GM18517 (cell line): Measurements from ENCODE around the gene ATP8A2.

ENCODE experiments used
- ATAC-seq: cut with Tn5 transposase; IDR thresholded peaks from one replicate; pipeline ENCODE4 v1.9.1; 2021; ENCODE audit warnings: mild to moderate bottlenecking, moderate library complexity; ENCODE audit not compliant: unreplicated experiment

Gene ATP8A2

GRCh38 chr13:25608181-25608580 is 236.4 kb downstream of the ATP8A2 start:
- no peak for ATAC-seq

GRCh38 chr13:25616674-25617073 is 244.9 kb downstream of the ATP8A2 start:
- ATAC-seq = no peak

DNA sequence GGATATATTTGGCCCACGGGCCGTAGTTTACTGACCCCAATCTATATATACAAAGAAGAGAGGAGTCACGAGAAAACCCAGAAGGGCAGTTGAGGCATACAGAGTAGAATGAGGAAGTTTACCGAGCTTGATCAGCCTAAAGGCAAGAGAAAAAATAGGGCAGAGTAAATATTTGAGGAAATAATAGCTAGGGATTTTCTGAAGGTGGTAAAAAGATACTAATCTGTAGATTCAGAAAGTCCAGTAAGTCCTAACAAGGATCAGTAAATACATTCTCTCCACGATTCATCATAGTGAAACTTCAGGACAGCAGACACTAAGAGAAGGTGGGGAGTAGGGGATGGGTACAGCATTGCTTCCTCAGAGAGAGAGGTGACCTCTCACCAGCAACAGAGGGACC is 248.1 kb downstream of the ATP8A2 start:
- no peak for ATAC-seq

DNA sequence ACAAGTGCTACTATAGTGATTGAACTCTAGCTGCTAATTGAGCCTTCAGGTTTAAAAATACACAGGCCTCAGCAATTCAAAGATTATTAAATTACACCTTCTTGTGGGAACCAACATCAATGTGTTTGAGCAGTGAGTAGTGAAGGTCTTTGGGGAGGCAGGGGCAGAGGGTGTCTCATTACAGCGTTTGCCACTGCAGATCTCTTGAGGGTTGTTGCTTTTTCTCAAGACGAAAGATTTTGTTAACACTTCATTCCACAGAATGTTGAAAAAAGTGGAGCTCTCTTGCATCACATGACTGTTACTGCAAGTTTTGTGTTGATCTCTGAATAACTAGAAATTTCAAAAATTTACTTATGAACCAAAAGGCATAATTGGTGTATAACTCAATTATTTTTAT is 253.6 kb downstream of the ATP8A2 start:
- ATAC-seq = no peak

DNA sequence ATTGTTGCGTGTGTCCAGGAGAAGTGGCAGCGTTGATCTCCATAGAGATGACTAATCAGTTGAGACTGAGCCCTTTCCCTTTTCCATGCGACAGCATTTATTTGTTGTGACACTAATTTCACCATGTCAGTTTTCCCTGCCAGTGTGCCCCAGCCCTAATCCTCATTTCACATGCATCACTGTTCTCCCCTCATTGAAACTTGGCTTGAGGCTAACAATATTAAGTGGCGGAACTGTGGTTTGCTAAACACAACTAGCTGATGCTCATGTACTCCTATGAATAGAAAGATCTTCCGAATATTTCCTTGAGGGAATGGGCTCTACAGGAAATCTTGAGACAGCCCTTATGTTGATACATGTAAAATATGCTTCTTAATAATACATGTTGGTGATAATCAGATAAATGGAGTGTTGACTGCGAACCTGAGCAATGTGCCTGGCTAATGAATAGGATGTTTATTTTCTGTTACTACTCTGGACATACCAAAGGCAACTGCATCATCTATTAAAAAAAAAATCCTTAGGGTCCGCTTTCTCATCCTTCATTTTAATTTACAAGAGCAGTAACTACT is 258.6 kb downstream of the ATP8A2 start:
- no peak for ATAC-seq

GRCh38 chr13:25632166-25632888 is 260.6 kb downstream of the ATP8A2 start:
- ATAC-seq = no peak

DNA sequence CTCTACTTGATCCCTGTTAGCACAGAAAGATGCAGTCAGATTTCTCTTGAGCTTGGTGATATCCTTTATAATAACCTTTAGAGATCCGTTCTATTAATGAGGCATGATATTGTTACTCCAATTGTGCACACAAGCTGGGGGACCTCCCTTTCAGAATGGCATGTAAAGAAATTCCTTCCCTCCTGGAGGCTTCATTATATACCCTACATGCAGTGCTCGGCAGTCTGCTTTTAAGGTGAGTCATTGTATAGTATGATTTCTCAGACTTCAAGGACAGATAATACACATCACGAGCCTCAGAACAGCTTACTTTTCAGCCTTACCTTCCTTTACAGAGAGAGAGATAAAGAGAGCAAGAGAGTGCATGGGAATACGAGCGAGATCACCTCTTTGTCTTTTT is 261.3 kb downstream of the ATP8A2 start:
- no peak for ATAC-seq

GRCh38 chr13:25645681-25646080 is 273.9 kb downstream of the ATP8A2 start:
- ATAC-seq = no peak

DNA sequence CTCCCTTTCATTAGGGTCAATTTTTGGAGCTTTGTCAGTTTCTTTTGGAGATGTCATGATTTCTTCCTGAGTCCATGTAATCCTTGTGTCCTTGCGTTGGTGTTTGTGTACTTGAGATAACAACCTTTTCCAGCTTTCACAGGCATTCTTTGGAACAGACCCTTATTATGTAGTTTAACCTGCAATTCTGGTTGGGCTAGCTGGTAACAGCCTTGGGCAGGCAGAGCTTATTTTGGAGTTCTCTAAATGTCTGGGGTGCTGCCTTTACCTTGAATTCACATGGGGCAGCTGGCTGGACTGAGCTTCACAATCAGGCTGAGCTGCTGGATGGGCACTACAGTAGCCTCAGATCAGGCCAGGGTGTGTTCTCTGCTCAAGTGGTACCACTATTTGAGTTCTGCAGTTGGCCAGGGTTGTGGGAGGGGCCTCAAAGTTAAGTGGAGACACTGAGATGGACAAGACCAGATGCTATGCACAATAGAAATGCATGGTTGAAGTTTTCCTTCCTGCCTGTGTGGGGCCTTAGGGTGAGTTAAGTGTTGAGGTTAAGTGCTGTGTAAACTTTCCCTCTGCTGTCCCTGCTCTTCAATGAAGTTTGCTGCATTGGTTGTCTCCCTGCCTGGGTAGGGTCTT is 277.3 kb downstream of the ATP8A2 start:
- no peak for ATAC-seq

DNA sequence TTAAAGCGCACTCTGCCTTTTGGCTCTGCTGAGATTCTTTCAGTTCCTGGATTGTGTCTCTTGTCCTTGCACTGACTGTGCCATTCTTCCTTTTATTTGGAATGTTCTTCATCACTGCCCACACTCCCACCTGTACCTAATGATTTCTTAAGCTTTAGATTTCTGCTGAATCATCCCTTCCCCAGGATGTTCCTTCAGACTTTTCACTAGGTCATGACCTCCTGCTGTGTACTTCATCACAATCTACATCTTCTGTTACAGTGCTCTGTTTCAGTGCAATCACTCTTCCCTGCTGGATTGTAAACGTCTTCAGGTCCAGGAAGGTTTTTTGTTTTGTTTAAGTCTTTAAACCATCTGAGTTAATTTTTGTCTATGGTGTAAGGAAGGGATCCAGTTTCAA is 281.0 kb downstream of the ATP8A2 start:
- no peak for ATAC-seq

GRCh38 chr13:25654322-25654721 is 282.5 kb downstream of the ATP8A2 start:
- ATAC-seq = no peak

- ATAC-seq = no peak
These were observed 285.4 kb downstream of the ATP8A2 start for GRCh38 chr13:25657157-25657556.

GRCh38 chr13:25659091-25659795 is 287.5 kb downstream of the ATP8A2 start:
- no peak for ATAC-seq

GRCh38 chr13:25660996-25661395 is 289.2 kb downstream of the ATP8A2 start:
- ATAC-seq = no peak

DNA sequence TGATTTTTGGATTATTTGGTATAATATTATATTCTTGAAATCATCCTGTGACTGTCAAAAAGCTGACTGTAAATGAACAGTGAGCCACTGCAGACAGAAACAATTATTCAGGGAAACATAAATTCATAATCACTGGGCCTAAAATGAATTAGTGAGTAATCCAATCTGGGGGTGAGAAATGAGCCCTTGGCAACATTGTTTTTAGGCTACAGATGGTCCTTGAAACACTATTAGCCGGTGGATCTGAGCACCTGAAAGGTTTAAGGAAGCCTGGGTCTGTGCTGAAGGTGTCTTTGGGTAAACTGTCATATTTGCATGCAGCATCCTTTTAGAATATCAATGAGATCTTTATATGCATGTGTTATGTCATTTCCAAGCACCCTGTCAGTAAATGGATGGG is 290.7 kb downstream of the ATP8A2 start:
- ATAC-seq = no peak

DNA sequence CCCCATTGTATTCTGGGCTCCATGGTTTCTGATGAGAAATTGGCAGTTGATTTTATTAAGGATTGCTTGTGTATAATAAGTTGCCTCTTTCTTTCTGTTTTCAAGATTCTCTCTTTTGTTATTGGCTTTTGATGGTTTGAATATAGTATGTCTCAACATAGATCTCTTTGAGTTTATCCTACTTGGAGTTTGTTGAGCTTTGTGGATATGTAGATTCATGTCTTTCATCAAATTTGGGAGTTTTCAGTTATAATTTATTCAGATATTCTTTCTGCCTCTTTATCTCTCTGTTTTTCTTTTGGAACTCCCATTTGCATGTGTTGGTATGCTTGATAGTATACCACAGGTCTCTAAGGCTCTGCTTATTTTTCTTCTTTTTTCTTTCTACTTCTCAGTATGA is 296.6 kb downstream of the ATP8A2 start:
- ATAC-seq = no peak

GRCh38 chr13:25673711-25674110 is 301.9 kb downstream of the ATP8A2 start:
- ATAC-seq = no peak

GRCh38 chr13:25674371-25674770 is 302.6 kb downstream of the ATP8A2 start:
- ATAC-seq = no peak

- ATAC-seq = no peak
These were observed 303.3 kb downstream of the ATP8A2 start for GRCh38 chr13:25675060-25675459.

GRCh38 chr13:25677956-25678355 is 306.2 kb downstream of the ATP8A2 start:
- no peak for ATAC-seq

DNA sequence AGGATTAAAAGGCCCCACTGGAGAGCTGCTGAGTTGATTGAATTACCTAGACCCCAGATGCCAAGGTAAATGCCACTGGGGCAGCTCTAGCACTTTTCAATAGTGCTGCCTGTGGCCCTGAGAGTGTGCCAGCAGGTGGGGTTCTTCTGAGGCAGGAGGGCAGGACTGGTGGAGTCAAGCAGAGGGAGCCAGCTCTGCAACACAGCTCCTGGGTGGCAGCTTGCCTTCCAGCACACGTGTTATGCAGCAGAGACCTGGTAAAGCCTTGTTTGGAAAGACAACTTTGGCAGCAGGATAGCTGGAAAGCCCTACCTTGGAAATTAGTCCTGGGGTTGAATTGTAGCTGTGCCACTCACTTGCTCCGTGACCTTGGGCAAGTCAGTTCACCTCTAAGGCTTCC is 306.6 kb downstream of the ATP8A2 start:
- ATAC-seq = no peak

GRCh38 chr13:25679159-25679558 is 307.4 kb downstream of the ATP8A2 start:
- no peak for ATAC-seq
